GM18870 (cell line): ENCODE data around the gene OLFML2A.

Source experiments
- ATAC-seq: cut with Tn5 transposase; IDR thresholded peaks from one replicate; pipeline ENCODE4 v1.9.1; 2021; ENCODE audit warnings: moderate library complexity; ENCODE audit not compliant: unreplicated experiment

Gene OLFML2A

GRCh38 chr9:124794902-124795491 lies 18.1 kb downstream of the OLFML2A start:
- no peak for ATAC-seq

DNA sequence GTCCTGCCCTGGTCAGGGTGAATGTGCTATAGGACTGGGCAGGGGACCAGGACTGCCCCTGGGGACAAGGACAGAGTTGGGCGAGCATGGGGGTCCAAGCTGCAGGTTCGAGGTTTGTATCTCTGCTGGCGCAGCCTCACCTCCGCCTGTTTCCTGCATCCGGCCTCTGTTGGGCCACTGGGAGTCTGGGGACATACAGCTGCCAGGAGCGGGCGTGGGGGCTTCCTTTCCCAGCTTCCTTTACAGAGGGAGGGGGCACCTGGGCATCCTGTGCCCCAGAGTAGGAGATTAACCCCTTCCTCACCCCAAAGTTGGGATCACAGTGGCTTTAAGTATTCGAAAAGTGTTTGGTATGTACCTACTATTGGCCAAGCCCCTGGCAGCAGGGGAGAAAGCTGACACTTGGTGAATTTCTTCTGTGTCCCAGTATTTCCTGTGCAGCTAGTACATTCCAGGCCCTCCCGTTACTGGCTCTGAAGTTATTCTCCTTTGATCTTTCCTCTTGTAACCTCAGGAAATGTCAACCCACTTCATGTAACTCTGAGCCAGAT lies 19.0 kb downstream of the OLFML2A start:
- ATAC-seq: no peak

DNA sequence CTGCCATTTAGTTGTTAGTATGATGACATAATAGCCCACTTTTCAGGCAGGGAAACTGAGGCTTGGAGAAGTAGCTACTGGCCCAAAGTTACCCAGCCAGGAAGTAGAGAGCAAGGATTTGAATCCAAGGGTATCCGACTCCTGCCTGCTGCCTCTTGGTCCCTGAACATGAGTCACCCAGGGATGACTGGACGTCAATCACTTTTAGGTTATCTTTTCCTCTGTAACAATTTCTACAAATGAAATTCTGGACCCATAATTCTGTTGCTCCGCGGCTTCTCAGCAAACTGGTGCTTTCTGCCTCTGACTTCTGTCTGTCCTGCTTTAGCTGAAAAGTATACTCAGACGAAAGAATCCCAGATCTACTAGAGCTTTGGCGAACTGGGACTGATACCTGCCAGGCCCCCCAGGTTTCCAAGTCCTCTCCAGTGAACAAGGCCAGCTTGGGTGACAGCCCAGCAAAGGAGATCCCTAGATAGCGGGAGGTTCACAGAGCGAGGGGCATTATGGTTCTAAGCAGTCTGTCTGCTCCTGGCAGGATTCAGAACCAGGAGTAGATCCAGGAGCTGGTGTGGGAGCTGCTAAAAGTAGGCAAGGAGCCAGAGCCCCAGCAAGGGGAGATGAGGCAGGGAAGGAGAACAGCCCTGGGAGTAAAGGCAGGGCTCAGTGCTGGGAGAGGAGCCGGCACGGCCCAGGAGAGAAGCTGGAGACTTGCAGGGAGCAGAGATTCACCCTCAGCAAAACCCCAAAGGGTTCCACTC lies 20.6 kb downstream of the OLFML2A start:
- ATAC-seq: no peak

- no peak for ATAC-seq
Measured at GRCh38 chr9:124799274-124800006, 22.5 kb downstream of the OLFML2A start.

GRCh38 chr9:124800306-124801259 lies 23.6 kb downstream of the OLFML2A start:
- ATAC-seq: no peak

DNA sequence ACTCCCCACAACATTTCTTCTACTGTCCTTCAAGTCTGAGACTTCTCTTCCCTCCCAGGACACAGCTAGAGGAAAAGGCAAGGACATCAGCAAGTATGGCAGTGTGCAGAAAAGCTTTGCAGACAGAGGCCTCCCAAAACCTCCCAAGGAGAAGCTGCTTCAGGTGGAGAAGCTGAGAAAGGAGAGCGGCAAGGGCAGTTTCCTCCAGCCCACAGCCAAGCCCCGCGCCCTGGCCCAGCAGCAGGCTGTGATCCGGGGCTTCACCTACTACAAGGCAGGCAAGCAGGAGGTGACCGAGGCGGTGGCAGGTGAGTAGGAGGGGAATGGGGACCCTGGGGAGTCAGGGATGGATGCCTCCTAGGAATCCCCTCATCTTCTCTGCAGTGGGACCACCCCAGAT lies 24.4 kb downstream of the OLFML2A start:
- no peak for ATAC-seq

DNA sequence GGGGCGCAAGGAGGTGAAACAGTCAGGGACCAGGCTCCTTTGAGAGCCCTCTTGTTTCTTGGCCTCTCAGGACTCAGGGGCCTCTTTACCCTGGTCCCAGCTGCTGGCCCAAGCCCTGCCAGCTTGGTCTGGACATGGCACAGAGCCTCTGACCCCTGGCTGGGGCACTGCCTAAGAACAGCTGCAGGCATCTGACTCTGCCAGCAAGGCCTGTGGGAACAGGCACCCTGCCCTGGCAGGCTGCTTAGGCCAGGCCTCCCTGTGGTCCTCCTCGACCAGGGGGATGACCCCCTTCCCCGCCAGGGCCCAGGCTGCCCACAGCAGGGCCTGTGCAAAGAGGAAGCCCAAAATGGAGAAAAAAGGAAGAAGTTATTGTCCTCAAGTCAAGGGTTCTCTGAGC lies 25.5 kb downstream of the OLFML2A start:
- no peak for ATAC-seq

- no peak for ATAC-seq
Measured at GRCh38 chr9:124803911-124804310, 27.0 kb downstream of the OLFML2A start.

GRCh38 chr9:124805186-124805585 lies 28.3 kb downstream of the OLFML2A start:
- ATAC-seq: no peak

DNA sequence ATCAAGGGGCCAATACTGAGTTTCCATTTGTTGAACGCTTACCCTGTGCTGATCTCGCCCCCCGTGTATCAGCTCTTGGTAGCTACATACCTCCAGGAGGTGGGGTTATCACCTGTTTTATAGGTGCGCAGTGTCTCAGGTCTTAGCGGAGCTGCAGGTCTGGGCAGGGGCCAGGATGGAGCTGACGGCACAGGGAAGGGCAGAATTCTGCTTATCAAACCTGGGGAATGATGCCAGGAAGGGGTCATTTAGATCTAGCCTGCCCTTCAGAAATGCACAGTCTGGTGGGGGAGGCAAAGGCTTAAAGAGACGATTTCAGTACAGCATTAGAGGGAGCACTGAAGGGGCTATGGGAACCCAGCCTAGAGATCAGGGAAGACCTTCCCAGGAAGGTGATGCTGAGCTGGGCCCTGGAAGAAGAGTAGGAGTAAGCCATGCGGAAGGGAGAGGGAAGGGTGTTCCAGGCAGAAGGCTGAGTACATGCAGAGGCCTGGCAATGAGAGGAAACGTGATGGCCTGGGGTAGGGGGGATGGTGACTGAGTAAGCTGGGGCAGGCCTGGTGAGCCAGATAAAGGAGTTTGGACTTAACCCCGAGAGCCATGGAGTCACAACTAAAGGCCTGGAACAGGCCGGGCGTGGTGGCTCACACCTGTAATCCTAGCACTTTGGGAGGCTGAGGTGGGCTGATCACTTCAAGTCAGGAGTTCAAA lies 31.5 kb downstream of the OLFML2A start:
- no peak for ATAC-seq

DNA sequence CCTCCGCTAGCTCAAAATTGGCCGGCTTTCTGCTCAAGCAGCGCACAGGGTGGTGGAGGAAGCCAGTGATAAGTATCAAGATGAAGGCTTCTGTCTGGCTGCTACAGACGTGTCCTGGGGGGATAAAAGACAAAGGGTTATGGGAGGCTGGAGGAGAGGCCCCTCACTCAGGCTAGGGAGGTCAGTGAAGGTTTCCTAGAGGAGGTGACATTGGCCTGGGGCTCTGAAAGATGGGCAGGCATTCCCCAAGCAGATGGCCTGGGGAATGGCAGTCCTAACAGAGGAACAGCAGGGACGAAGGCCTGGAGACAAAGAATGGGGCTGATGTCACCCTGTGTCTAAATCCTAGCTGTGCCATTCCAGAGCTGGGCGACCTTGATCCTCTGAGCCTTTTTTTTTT lies 32.3 kb downstream of the OLFML2A start:
- no peak for ATAC-seq

DNA sequence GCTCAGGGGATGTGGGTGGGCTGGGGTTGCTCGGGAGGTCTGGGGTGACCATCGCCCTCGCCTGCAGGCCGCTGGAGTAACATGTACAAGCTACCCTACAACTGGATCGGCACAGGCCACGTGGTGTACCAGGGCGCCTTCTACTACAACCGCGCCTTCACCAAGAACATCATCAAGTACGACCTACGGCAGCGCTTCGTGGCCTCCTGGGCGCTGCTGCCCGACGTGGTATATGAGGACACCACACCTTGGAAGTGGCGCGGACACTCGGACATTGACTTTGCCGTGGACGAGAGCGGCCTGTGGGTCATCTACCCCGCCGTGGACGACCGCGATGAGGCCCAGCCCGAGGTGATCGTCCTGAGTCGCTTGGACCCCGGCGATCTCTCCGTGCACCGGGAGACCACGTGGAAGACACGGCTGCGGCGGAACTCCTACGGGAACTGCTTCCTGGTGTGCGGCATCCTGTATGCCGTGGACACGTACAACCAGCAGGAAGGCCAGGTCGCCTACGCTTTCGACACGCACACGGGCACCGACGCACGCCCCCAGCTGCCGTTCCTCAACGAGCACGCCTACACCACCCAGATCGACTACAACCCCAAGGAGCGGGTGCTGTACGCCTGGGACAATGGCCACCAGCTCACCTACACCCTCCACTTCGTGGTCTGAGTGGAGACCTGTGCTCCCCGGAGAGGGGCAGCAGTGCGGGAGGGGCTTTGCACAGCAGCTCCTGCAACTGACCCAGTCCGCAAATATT lies 33.0 kb downstream of the OLFML2A start:
- ATAC-seq: no peak

DNA sequence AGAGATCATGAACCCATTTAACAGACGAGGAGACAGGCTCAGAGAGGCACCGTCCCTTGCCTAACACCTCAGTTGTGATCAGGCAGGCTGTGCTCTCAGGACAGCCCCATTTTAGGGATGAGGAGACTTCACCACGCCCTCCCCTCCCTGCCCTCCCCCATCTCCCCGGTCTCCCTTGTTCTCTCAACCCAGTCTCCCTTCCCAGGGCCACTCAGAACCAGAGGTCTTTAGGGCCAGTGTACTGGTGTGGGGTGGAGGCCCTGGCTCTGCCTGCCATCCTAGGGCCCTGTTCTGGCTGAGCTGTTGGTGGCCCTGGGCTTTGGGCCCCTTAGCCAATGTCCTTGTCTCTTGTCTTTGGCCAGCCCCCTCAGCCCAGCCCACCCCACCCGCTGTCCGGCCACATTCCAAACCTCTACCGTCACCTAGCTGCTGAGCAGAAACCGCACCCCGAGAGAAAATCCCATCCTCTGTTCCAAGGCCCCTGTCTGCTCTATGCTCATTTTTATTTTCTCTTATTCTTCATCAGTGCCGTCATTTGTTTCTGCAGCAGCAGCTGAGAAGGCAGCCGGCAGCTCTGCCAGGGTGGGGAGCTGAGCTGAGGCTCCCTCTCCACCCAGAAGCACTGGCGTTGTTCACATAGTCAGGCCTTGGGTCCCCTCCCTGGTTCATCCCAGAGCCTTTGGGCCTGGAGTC lies 33.9 kb downstream of the OLFML2A start:
- no peak for ATAC-seq

DNA sequence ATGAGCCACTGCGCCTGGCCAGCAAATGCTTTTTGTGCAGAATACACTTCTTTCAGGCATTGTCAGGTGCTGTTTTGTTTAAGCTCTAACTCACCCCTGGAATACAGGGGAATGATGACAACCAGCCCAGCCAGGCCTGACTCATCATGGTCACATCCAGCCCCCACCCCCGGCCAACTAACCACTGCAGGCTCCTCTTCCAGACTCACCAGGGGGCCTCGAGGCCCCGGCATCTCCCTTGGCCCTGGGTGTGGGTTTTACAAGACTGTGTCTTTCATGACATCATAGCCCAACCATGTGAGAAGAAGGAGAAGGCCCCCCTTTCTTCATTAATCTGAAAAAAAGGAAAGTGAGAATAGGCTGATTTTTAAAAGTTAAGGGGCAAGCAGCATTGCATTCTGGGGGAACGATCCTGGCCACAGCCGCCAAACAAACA lies 35.5 kb downstream of the OLFML2A start:
- no peak for ATAC-seq

GRCh38 chr9:124813041-124813440 lies 36.1 kb downstream of the OLFML2A start:
- ATAC-seq: no peak

- ATAC-seq: no peak
Measured at GRCh38 chr9:124813501-124814163, 36.7 kb downstream of the OLFML2A start.

GRCh38 chr9:124814164-124814535 lies 37.2 kb downstream of the OLFML2A start:
- no peak for ATAC-seq

DNA sequence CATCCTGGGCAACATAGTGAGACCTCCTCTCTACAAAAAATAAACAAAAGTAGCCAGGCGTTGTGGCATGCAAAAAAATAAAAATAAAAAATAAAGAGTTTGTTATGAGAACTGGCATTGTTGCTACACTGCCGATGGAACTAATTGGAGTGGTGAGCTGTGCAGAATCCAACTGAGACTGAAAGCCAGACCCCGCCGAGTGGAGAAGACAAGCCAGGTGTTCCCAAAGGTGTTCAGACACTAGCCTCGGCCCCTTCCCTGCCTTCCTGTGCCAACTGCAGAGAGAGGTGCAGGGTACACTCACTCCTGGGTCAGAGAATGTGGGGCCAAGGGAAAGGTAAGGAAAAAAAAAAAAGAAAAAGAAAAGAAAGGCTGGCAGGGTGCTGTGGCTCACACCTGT lies 38.7 kb downstream of the OLFML2A start:
- no peak for ATAC-seq
